GM06990 (cell line): ENCODE results near the gene MRPL55.

ENCODE experiments used
- DNase-seq: peaks from one replicate; pipeline ENCODE4 v3.0.0-alpha.2; 2011; ENCODE audit not compliant: insufficient read length; ENCODE audit errors: extremely low read depth
- H3K27me3 ChIP-seq: replicated peaks from 2 replicates; pipeline ENCODE4 v1.6.0; 2011; ENCODE audit warnings: low read length; ENCODE audit not compliant: control insufficient read depth, insufficient read depth
- H3K36me3 ChIP-seq: 2 replicates; pipeline ENCODE4 v1.5.1; 2011; ENCODE audit warnings: low read length; ENCODE audit not compliant: control insufficient read depth, insufficient read depth
- H3K4me3 ChIP-seq: replicated peaks from 2 replicates; pipeline ENCODE4 v1.5.1; 2011; ENCODE audit warnings: low read depth, mild to moderate bottlenecking, control low read depth, low read length
- TF ChIP-seq, protein P1 (sequence below): IDR thresholded peaks from 2 replicates; pipeline ENCODE4 v1.5.1; 2011; ENCODE audit warnings: low read length, control low read depth, mild to moderate bottlenecking, inconsistent platforms; ENCODE audit not compliant: insufficient read depth, poor library complexity, severe bottlenecking

Gene MRPL55

DNA sequence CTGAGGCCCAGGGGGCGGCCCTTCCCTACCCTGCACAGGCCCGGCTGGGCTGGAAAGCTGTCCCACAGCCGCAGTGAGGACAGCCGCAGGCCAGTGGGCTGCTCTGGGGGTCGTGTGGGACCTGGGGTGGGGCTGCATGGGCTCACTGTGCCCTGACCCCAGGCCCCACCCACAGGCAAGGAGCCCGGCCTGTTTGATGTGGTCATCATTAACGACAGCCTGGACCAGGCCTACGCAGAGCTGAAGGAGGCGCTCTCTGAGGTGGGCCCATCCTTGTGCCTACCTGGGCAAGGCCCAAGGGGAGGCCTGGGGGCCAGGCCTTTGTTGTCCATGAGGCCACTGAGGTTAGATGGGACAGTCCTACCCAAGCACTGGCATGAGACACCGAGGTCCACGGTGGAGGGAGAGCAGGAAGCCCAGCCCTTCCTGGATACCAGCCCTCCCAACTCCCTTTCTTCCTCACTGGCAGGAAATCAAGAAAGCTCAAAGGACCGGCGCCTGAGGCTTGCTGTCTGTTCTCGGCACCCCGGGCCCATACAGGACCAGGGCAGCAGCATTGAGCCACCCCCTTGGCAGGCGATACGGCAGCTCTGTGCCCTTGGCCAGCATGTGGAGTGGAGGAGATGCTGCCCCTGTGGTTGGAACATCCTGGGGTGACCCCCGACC is 39.2 kb upstream of the MRPL55 start:
- DNase-seq: no peak

DNA sequence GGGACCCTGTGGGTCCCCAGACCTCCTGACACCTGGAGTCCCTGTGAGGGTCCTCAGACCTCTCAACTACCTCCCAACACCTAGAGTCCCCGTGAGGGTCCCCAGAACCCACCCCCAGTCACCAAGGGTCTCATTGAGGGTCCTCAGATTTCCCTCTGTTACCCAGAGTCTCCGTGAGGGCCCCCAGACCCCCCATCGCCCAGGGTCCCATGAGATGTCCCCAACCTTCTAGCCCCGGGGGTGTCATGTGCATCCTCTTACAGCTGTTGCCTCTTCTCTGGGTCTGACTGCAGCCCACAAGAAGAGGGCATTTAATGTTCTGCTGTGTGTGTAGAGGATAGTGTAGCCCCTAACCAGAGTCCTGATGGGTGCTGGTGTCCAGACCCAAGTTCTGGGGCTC is 38.7 kb upstream of the MRPL55 start:
- no peak for DNase-seq
- Histone ChIP-seq H3K36me3 (peaks cover 31% of the 10 kb centered on the region), H3K4me3 (no peak overlapping the region), H3K27me3 (no peaks in the 10 kb centered on the region)
- TF ChIP-seq, protein P1, sequence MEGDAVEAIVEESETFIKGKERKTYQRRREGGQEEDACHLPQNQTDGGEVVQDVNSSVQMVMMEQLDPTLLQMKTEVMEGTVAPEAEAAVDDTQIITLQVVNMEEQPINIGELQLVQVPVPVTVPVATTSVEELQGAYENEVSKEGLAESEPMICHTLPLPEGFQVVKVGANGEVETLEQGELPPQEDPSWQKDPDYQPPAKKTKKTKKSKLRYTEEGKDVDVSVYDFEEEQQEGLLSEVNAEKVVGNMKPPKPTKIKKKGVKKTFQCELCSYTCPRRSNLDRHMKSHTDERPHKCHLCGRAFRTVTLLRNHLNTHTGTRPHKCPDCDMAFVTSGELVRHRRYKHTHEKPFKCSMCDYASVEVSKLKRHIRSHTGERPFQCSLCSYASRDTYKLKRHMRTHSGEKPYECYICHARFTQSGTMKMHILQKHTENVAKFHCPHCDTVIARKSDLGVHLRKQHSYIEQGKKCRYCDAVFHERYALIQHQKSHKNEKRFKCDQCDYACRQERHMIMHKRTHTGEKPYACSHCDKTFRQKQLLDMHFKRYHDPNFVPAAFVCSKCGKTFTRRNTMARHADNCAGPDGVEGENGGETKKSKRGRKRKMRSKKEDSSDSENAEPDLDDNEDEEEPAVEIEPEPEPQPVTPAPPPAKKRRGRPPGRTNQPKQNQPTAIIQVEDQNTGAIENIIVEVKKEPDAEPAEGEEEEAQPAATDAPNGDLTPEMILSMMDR: no peak

More for the DNA sequence above, 39.2 kb upstream of the MRPL55 start:
- H3K27me3 ChIP-seq: no peaks in the 10 kb centered on the region
- peaks cover 31% of the 10 kb centered on the region for H3K36me3 ChIP-seq
- H3K4me3 ChIP-seq: no peak overlapping the region
- TF ChIP-seq, protein P1: no peak

- TF ChIP-seq, protein P1: no peak
- Histone ChIP-seq H3K27me3 (no peaks in the 10 kb centered on the region), H3K36me3 (peaks cover 31% of the 10 kb centered on the region), H3K4me3 (no peak overlapping the region)
- no peak for DNase-seq
Measured at GRCh38 chr1:228147151-228147693, 38.1 kb upstream of the MRPL55 start.

DNA sequence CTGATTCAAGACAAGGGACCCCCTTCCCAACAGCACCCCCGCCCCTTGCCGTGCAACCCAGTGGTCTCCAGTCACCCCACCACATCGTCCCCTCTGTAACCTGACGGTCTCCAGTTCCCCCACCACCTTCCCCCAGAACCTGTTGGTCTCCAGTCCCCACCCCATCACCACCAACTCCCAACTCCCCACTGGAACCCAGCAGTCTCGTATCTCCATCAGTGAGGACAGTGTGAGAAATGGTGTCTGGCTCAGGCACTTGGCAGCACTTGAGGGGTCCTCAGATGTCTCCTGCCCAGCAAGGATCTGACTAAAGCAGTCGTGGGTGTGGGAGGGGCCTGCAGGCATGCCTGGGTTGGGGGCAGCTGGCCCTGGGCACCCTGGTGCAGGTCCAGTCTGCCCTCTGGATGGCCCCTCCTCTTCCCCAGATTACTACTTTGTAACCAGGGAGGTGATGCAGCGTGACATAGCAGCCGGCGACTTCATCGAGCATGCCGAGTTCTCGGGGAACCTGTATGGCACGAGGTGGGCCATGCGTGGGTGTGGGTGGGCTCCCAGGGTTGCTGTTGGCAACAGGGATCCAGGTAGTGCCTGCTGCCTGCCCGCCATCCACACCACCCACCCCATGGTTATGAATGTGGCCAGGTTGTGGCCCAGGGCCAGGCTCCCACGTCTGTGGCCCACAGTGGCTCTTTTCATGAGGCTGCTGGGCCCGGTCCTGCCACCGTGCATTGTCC is 37.5 kb upstream of the MRPL55 start:
- TF ChIP-seq, protein P1: no peak

GRCh38 chr1:228145463-228146416 is 36.6 kb upstream of the MRPL55 start:
- no peak overlapping the region for H3K4me3 ChIP-seq
- H3K27me3 ChIP-seq: no peaks in the 10 kb centered on the region
- peaks cover 32% of the 10 kb centered on the region for H3K36me3 ChIP-seq
- TF ChIP-seq, protein P1: no peak
- DNase-seq: no peak

More for the DNA sequence above, 37.5 kb upstream of the MRPL55 start:
- no peak overlapping the region for H3K4me3 ChIP-seq
- no peak for DNase-seq
- peaks cover 32% of the 10 kb centered on the region for H3K36me3 ChIP-seq
- H3K27me3 ChIP-seq: no peaks in the 10 kb centered on the region
